Measurements from ENCODE around the gene VEZF1. TPM values are rescaled to one million over a fixed set of nuclear protein-coding genes. Genes with fewer than 3 reads are reported as not detected.
A peak's percentile ranks its signal among the peaks of the same experiment; 100 is the strongest.

Gene VEZF1
- total RNA-seq, 1 experiment from 2014 or later = 50.9 TPM

DNA sequence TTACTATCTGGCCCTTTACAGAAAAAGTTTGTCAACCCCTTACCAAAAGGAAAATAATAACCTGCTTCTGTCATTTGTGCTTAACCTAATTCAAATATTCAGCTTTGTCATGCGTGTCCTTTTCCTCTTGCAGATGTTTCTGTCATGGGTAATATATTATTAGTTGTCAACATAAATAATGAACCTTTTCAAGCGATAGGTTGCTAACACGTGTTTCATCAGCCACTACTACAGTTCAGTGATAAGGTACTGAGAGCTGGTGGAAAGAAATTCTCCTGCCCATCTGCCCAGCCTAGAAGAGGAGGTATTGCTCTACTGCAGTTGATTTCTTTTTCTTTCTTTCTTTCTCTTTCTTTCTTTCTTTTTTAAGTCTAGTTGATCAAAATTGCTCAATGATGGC lies 31.0 kb upstream of the VEZF1 start:
- no peak for TF ChIP-seq EZH2 (IDR thresholded peaks at IDR 0.05; ENCODE audit: low read depth)
- TF ChIP-seq, protein P1, sequence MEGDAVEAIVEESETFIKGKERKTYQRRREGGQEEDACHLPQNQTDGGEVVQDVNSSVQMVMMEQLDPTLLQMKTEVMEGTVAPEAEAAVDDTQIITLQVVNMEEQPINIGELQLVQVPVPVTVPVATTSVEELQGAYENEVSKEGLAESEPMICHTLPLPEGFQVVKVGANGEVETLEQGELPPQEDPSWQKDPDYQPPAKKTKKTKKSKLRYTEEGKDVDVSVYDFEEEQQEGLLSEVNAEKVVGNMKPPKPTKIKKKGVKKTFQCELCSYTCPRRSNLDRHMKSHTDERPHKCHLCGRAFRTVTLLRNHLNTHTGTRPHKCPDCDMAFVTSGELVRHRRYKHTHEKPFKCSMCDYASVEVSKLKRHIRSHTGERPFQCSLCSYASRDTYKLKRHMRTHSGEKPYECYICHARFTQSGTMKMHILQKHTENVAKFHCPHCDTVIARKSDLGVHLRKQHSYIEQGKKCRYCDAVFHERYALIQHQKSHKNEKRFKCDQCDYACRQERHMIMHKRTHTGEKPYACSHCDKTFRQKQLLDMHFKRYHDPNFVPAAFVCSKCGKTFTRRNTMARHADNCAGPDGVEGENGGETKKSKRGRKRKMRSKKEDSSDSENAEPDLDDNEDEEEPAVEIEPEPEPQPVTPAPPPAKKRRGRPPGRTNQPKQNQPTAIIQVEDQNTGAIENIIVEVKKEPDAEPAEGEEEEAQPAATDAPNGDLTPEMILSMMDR (conservative IDR thresholded peaks at IDR 0.05) = no peak
- Histone ChIP-seq H3K4me1 (replicated peaks; ENCODE audit: insufficient read depth) (peaks cover 28% of the 10 kb centered on the region), H3K79me2 (ENCODE audit: low read depth) (no peaks in the 10 kb centered on the region), H3K4me3 (no peak overlapping the region), H4K20me1 (ENCODE audit: insufficient read depth) (no peaks in the 10 kb centered on the region), H3K27me3 (ENCODE audit: insufficient read depth, low read depth) (no peaks in the 10 kb centered on the region), H3K9me2 (ENCODE audit: insufficient read depth) (no peaks in the 10 kb centered on the region), H3K4me2 (no peak overlapping the region), H3K36me3 (ENCODE audit: low read depth) (no peaks in the 10 kb centered on the region), H3K27ac (no peak overlapping the region), H2AFZ (no peak overlapping the region), H3F3A (ENCODE audit: insufficient read depth, low read depth) (peaks cover 33% of the 10 kb centered on the region), H3K9me3 (ENCODE audit: insufficient read depth, low read depth) (no peaks in the 10 kb centered on the region)
- CTCF ChIA-PET = no interaction called here
- no TSS peak for BruUV-seq (replicated peaks)
- DNase-seq = no peak
- POLR2A ChIA-PET (ENCODE audit: unreplicated experiment) = no interaction called here
- intact Hi-C loops (cut with micrococcal nuclease; ENCODE audit: unreplicated experiment) = no loop called here

GRCh38 chr17:58010067-58010799 lies 22.2 kb upstream of the VEZF1 start:
- ChIA-PET CTCF (no interaction called here), POLR2A (ENCODE audit: unreplicated experiment) (interaction anchor here (0.8 kb wide), 1 partner anchor 157 kb away, joined by 9 read pairs; no protein-coding TSS in a partner anchor)
- Histone ChIP-seq H3K27ac (no peak overlapping the region), H3K9me2 (ENCODE audit: insufficient read depth) (no peaks in the 10 kb centered on the region), H3K4me1 (replicated peaks; ENCODE audit: insufficient read depth) (peaks cover 13% of the 10 kb centered on the region), H3F3A (ENCODE audit: insufficient read depth, low read depth) (peaks cover 24% of the 10 kb centered on the region; the same call in 1 of the 2 replicates), H3K36me3 (ENCODE audit: low read depth) (peaks cover 9% of the 10 kb centered on the region), H3K27me3 (ENCODE audit: insufficient read depth, low read depth) (no peaks in the 10 kb centered on the region), H3K9me3 (ENCODE audit: insufficient read depth, low read depth) (no peaks in the 10 kb centered on the region), H3K4me2 (no peak overlapping the region), H3K4me3 (no peak overlapping the region), H2AFZ (no peak overlapping the region), H4K20me1 (ENCODE audit: insufficient read depth) (peaks cover 10% of the 10 kb centered on the region), H3K79me2 (ENCODE audit: low read depth) (peaks cover 35% of the 10 kb centered on the region)
- no TSS peak for BruUV-seq (replicated peaks)
- intact Hi-C loops (cut with micrococcal nuclease; ENCODE audit: unreplicated experiment) = no loop called here
- DNase-seq = no peak
- TF ChIP-seq, protein P1 (conservative IDR thresholded peaks at IDR 0.05) = no peak
- no peak for TF ChIP-seq EZH2 (IDR thresholded peaks at IDR 0.05; ENCODE audit: low read depth)

GRCh38 chr17:58007781-58008706 lies 20.0 kb upstream of the VEZF1 start:
- Histone ChIP-seq H3K27ac (peak overlapping the region; percentile 95; the same call in 1 of the 2 replicates), H3K4me2 (peak overlapping the region; percentile 97), H3K79me2 (ENCODE audit: low read depth) (peaks cover 57% of the 10 kb centered on the region), H2AFZ (peak overlapping the region; percentile 92), H3K4me3 (peak overlapping the region; percentile 95), H3K9me2 (ENCODE audit: insufficient read depth) (no peaks in the 10 kb centered on the region), H3K9me3 (ENCODE audit: insufficient read depth, low read depth) (no peaks in the 10 kb centered on the region), H3F3A (ENCODE audit: insufficient read depth, low read depth) (peaks cover 44% of the 10 kb centered on the region), H3K27me3 (ENCODE audit: insufficient read depth, low read depth) (no peaks in the 10 kb centered on the region), H3K36me3 (ENCODE audit: low read depth) (peaks cover 31% of the 10 kb centered on the region), H4K20me1 (ENCODE audit: insufficient read depth) (peaks cover 32% of the 10 kb centered on the region), H3K4me1 (replicated peaks; ENCODE audit: insufficient read depth) (peaks cover 35% of the 10 kb centered on the region)
- ChIA-PET POLR2A (ENCODE audit: unreplicated experiment) (interaction anchor here (0.5 to 1.3 kb wide), 10 partner anchors 9 to 1326 kb away, joined by 3 to 9 read pairs (median 4); no protein-coding TSS in a partner anchor), CTCF (interaction anchor here (0.5 to 1.0 kb wide), 4 partner anchors 9 to 1089 kb away, joined by 3 to 5 read pairs (median 3); no protein-coding TSS in a partner anchor)
- TF ChIP-seq, protein P1 (conservative IDR thresholded peaks at IDR 0.05) = no peak
- TF ChIP-seq EZH2 (IDR thresholded peaks at IDR 0.05; ENCODE audit: low read depth) = no peak
- DNase-seq = no peak
- TSS peak; percentile 75 for BruUV-seq (replicated peaks)
- intact Hi-C loops (cut with micrococcal nuclease; ENCODE audit: unreplicated experiment) = loop anchor here (1.0 to 10.0 kb wide), 4 partner anchors 15 to 763 kb away; no protein-coding TSS in a partner anchor
